HCT116 (cell line): ENCODE results near the gene CCDC81. TPM values are rescaled to one million over a fixed set of nuclear protein-coding genes. Genes with fewer than 3 reads are reported as not detected.

Experiments used
- ATAC-seq: fragments of 200-7000 bp; cut with Tn5 transposase; 2 replicates; pipeline ENCODE4 v1.9.1; 2020; ENCODE audit warnings: mild to moderate bottlenecking, moderate library complexity
- BruUV-seq: library from RNA; stranded (reverse); fragments of 400-500 nt; replicated peaks from 2 replicates; lab custom pipeline; 2021; lab: Mats Ljungman, UMichigan
- CTCF ChIA-PET: fragments of 300-600 bp; sonication (Branson Sonifier 250); formaldehyde crosslinking; loops from one replicate; lab custom pipeline; 2021; ENCODE audit warnings: antibody characterized with exemption; lab: Charles Lee
- POLR2A ChIA-PET: fragments of 300-600, 350-600 bp; sonication (Branson Sonifier 250); formaldehyde crosslinking; loops from one replicate; lab custom pipeline; 2021; ENCODE audit warnings: antibody characterized with exemption; lab: Charles Lee
- RAD21 ChIA-PET, 2 experiments: fragments of 300-600 bp; sonication (Branson Sonifier 250); formaldehyde crosslinking; loops; one replicate each; lab custom pipeline; 2023; ENCODE audit warnings: low total read pairs in 2 of 2; ENCODE audit not compliant: uncharacterized antibody in 2 of 2, unreplicated experiment in 2 of 2, low non-redundant PET in 1 of 2; lab: Charles Lee
- DNase-seq: peaks from one replicate; pipeline ENCODE4 v3.0.0-alpha.2; 2010; ENCODE audit warnings: low read depth, low spot score
- H2AFZ ChIP-seq: fragments of 200-600 bp; shearing (Covaris generic), sonication (generic); 2 replicates; pipeline ENCODE4 v1.6.1; 2017; ENCODE audit warnings: low read depth, mixed run types, mixed read lengths, antibody characterized with exemption, low read length; ENCODE audit not compliant: poor library complexity, severe bottlenecking
- H3K27ac ChIP-seq: 2 replicates; pipeline ENCODE4 v1.5.1; 2012; ENCODE audit warnings: low read depth, low read length
- H3K27me3 ChIP-seq: fragments of 200-600 bp; sonication (generic); 2 replicates; pipeline ENCODE4 v1.6.1; 2016; ENCODE audit warnings: mixed run types, low read length, mixed read lengths; ENCODE audit not compliant: insufficient read depth
- H3K36me3 ChIP-seq, 2 experiments: fragments of 200-500 bp in 1 of 2; fragments of 200-600 bp in 1 of 2; sonication (Bioruptor generic) in 1 of 2; sonication (generic) in 1 of 2; 2 replicates each; pipeline versions ENCODE4 v1.5.1 to v1.6.1; 2014 to 2016; ENCODE audit warnings: low read length in 2 of 2, inconsistent platforms in 1 of 2, mixed read lengths in 1 of 2, mixed run types in 1 of 2; ENCODE audit not compliant: insufficient read depth in 2 of 2, control insufficient read depth in 1 of 2
- H3K4me1 ChIP-seq, 2 experiments: fragments of 200-600 bp in 1 of 2; sonication (generic) in 1 of 2; 2 replicates each; pipeline versions ENCODE4 v1.5.1 to v1.6.1; 2012 to 2017; ENCODE audit warnings: low read length in 2 of 2, inconsistent platforms in 1 of 2, mild to moderate bottlenecking in 1 of 2, mixed read lengths in 1 of 2, mixed run types in 1 of 2, moderate library complexity in 1 of 2; ENCODE audit not compliant: insufficient read depth in 2 of 2, control insufficient read depth in 1 of 2
- H3K4me2 ChIP-seq: fragments of 200-600 bp; sonication (generic); 2 replicates; pipeline ENCODE4 v1.6.1; 2017; ENCODE audit warnings: mixed run types, low read length, mixed read lengths
- H3K4me3 ChIP-seq, 2 experiments: fragments of 200-600 bp in 1 of 2; sonication (generic) in 1 of 2; replicated peaks in 1 of 2; 2 replicates each; pipeline ENCODE4 v1.5.1; 2011 to 2016; ENCODE audit warnings: low read length in 2 of 2, control low read depth in 1 of 2, low read depth in 1 of 2, mild to moderate bottlenecking in 1 of 2, mixed read lengths in 1 of 2, mixed run types in 1 of 2
- H3K79me2 ChIP-seq: fragments of 200-600 bp; sonication (generic); 2 replicates; pipeline ENCODE4 v1.6.1; 2017; ENCODE audit warnings: mild to moderate bottlenecking, mixed run types, low read length, moderate library complexity, mixed read lengths; ENCODE audit not compliant: insufficient read depth
- H3K9ac ChIP-seq: fragments of 200-600 bp; sonication (generic); 2 replicates; pipeline ENCODE4 v1.6.1; 2016; ENCODE audit warnings: low read length, mixed read lengths
- H3K9me2 ChIP-seq: fragments of 200-600 bp; sonication (generic), shearing (Covaris generic); 2 replicates; pipeline ENCODE4 v1.6.1; 2017; ENCODE audit warnings: mixed run types, mild to moderate bottlenecking, moderate library complexity; ENCODE audit not compliant: insufficient read depth
- H3K9me3 ChIP-seq, 2 experiments: fragments of 200-500 bp in 1 of 2; fragments of 200-600 bp in 1 of 2; sonication (Bioruptor generic) in 1 of 2; sonication (generic) in 1 of 2; 2 replicates each; pipeline ENCODE4 v1.6.1; 2014 to 2017; ENCODE audit warnings: low read length in 2 of 2, mixed read lengths in 2 of 2, inconsistent platforms in 1 of 2, low read depth in 1 of 2, mild to moderate bottlenecking in 1 of 2, mixed run types in 1 of 2, moderate library complexity in 1 of 2; ENCODE audit not compliant: control insufficient read depth in 1 of 2, insufficient read depth in 1 of 2
- H4K20me1 ChIP-seq: fragments of 200-600 bp; sonication (generic), shearing (Covaris generic); 2 replicates; pipeline ENCODE4 v1.6.1; 2017; ENCODE audit warnings: mixed run types, mild to moderate bottlenecking, moderate library complexity; ENCODE audit not compliant: insufficient read depth
- CBX3 ChIP-seq: IDR thresholded peaks from 2 replicates; pipeline ENCODE4 v1.6.1; 2012; ENCODE audit warnings: low read depth
- EGR1 ChIP-seq: IDR thresholded peaks from 2 replicates; pipeline ENCODE4 v1.6.1; 2012; ENCODE audit warnings: low read depth
- EZH2 ChIP-seq: fragments of 200-600 bp; sonication (generic); IDR thresholded peaks from 2 replicates; pipeline ENCODE4 v1.6.1; 2017; ENCODE audit warnings: antibody characterized with exemption, mixed run types
- EZH2phosphoT487 ChIP-seq: fragments of 200-600 bp; IDR thresholded peaks from 2 replicates; pipeline ENCODE4 v1.6.1; 2018; ENCODE audit warnings: antibody characterized with exemption, borderline replicate concordance
- FOSL1 ChIP-seq: IDR thresholded peaks from 2 replicates; pipeline ENCODE4 v1.6.1; 2012; ENCODE audit warnings: low read depth
- JUND ChIP-seq: IDR thresholded peaks from 2 replicates; pipeline ENCODE4 v1.6.1; 2012
- POLR2AphosphoS5 ChIP-seq: IDR thresholded peaks from 2 replicates; pipeline ENCODE4 v1.6.1; 2011; ENCODE audit warnings: mild to moderate bottlenecking, low read depth, low read length, moderate library complexity
- RAD21 ChIP-seq: IDR thresholded peaks from 2 replicates; pipeline ENCODE4 v1.6.1; 2012; ENCODE audit warnings: low read depth, mild to moderate bottlenecking
- SIN3A ChIP-seq: IDR thresholded peaks from 2 replicates; pipeline ENCODE4 v1.6.1; 2012; ENCODE audit warnings: low read depth
- SP1 ChIP-seq: IDR thresholded peaks from 2 replicates; pipeline ENCODE4 v1.6.1; 2012; ENCODE audit warnings: low read depth
- TCF7L2 ChIP-seq: IDR thresholded peaks from 2 replicates; pipeline ENCODE4 v1.7.0; 2011; ENCODE audit warnings: borderline replicate concordance, inconsistent platforms; ENCODE audit not compliant: insufficient read depth, insufficient read length; ENCODE audit errors: extremely low read depth
- YY1 ChIP-seq: IDR thresholded peaks from 2 replicates; pipeline ENCODE4 v1.6.1; 2011; ENCODE audit warnings: low read length, low read depth, moderate library complexity, mild to moderate bottlenecking; ENCODE audit not compliant: insufficient replicate concordance; ENCODE audit errors: extremely low read depth
- ZFX ChIP-seq: fragments of 450-650 bp; IDR thresholded peaks from 2 replicates; pipeline ENCODE4 v1.6.1; 2017
- ZNF274 ChIP-seq: fragments of 200-500 bp; sonication (Bioruptor generic); IDR thresholded peaks from 2 replicates; pipeline ENCODE4 v1.6.1; 2014; ENCODE audit warnings: mild to moderate bottlenecking, low read depth, low read length, inconsistent platforms
- intact Hi-C: fragments of 100-400 bp; cut with micrococcal nuclease; formaldehyde crosslinking; loops from 2 replicates; pipeline ENCODE4 v1.10.0; 2022
- total RNA-seq: library from RNA; stranded (reverse); gene quantifications from one replicate; pipeline ENCODE4 v1.2.1, GENCODE V29; 2021; ENCODE audit not compliant: unreplicated experiment
- TF ChIP-seq, protein P1 (sequence below): IDR thresholded peaks from 2 replicates; pipeline ENCODE4 v1.6.1; 2012
- TF ChIP-seq, protein P2 (sequence below): IDR thresholded peaks from 2 replicates; pipeline ENCODE4 v1.6.1; 2012; ENCODE audit warnings: low read depth
- TF ChIP-seq, protein P3 (sequence below): IDR thresholded peaks from 2 replicates; pipeline ENCODE4 v1.6.1; 2012

The CCDC81 gene
- total RNA-seq, 1 experiment from 2014 or later, result 0.69 TPM

DNA sequence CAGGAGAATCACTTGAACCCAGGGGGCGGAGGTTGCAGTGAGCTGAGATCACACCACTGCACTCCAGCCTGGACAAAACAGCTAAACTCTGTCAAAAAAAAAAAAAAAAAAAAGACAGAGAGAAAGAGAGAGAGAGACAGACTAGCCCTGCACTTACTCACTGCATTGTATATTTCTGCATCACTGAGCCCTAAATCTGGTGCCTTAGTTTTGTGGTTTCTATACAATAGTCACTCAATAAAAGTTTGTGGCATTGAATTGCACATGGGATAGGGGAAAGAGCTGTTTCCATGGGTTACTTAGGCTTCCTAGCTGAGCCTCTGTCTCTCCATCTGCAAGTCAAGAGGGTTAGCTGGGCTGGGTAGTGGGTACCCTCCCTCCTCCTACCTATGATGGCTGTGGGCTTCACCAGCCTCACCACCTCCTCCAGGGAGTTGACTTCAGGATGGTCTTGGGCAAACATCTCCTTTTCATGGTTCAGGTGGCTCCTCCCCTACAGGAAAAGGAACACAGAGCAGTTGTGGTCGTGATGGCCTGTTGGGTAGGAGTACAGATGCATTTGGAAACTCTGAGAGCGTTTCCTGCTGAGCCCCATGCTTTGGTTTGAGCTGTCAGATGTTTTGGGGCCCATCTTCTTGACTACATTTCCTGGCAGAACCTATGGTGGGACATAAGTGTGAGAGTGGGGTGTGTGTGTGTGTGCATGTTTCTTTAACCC lies 73.2 kb downstream of the CCDC81 start:
- no peak overlapping the region for H3K4me3 ChIP-seq
- no peaks in the 10 kb centered on the region for H3K9me3 ChIP-seq
- BruUV-seq, result no TSS peak
- H3K27ac ChIP-seq, result no peak overlapping the region
- RAD21 ChIA-PET, result no interaction called here
- H3K4me1 ChIP-seq, result peaks cover 0 to 2% of the 10 kb centered on the region in 2 experiments; a peak in 1 of 4 replicates
- intact Hi-C loops, result no loop called here
- no peaks in the 10 kb centered on the region for H4K20me1 ChIP-seq
- POLR2A ChIA-PET, result no interaction called here
- H3K4me2 ChIP-seq, result no peak overlapping the region
- TF ChIP-seq ZFX (no peak), TCF7L2 (no peak), RAD21 (no peak), EZH2phosphoT487 (no peak), SP1 (no peak), SIN3A (no peak), POLR2AphosphoS5 (no peak), JUND (no peak), FOSL1 (no peak), ZNF274 (no peak), YY1 (no peak), CBX3 (no peak), EZH2 (no peak), EGR1 (no peak)
- TF ChIP-seq, protein P1, sequence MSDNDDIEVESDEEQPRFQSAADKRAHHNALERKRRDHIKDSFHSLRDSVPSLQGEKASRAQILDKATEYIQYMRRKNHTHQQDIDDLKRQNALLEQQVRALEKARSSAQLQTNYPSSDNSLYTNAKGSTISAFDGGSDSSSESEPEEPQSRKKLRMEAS, result no peak
- TF ChIP-seq, protein P2, sequence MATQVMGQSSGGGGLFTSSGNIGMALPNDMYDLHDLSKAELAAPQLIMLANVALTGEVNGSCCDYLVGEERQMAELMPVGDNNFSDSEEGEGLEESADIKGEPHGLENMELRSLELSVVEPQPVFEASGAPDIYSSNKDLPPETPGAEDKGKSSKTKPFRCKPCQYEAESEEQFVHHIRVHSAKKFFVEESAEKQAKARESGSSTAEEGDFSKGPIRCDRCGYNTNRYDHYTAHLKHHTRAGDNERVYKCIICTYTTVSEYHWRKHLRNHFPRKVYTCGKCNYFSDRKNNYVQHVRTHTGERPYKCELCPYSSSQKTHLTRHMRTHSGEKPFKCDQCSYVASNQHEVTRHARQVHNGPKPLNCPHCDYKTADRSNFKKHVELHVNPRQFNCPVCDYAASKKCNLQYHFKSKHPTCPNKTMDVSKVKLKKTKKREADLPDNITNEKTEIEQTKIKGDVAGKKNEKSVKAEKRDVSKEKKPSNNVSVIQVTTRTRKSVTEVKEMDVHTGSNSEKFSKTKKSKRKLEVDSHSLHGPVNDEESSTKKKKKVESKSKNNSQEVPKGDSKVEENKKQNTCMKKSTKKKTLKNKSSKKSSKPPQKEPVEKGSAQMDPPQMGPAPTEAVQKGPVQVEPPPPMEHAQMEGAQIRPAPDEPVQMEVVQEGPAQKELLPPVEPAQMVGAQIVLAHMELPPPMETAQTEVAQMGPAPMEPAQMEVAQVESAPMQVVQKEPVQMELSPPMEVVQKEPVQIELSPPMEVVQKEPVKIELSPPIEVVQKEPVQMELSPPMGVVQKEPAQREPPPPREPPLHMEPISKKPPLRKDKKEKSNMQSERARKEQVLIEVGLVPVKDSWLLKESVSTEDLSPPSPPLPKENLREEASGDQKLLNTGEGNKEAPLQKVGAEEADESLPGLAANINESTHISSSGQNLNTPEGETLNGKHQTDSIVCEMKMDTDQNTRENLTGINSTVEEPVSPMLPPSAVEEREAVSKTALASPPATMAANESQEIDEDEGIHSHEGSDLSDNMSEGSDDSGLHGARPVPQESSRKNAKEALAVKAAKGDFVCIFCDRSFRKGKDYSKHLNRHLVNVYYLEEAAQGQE, result no peak
- TF ChIP-seq, protein P3, sequence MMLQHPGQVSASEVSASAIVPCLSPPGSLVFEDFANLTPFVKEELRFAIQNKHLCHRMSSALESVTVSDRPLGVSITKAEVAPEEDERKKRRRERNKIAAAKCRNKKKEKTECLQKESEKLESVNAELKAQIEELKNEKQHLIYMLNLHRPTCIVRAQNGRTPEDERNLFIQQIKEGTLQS, result no peak
- TF ChIP-seq, all 23 proteins: peak for 0
- Histone ChIP-seq H3K79me2 (no peaks in the 10 kb centered on the region), H3K9ac (no peak overlapping the region), H2AFZ (no peak overlapping the region), H3K9me2 (no peaks in the 10 kb centered on the region), H3K36me3 (no peaks in the 10 kb centered on the region), H3K27me3 (no peaks in the 10 kb centered on the region)
- DNase-seq (no peak), ATAC-seq (no peak)
- CTCF ChIA-PET, result no interaction called here
